Gastroesophageal sphincter (tissue), 4 donors: ENCODE measurements around the gene CEMIP. TPM values are rescaled to one million over a fixed set of nuclear protein-coding genes. Genes with fewer than 3 reads are reported as not detected.
A peak's percentile ranks its signal among the peaks of the same experiment; 100 is the strongest.

ENCODE experiments used
- ATAC-seq: fragments of 150-250 bp; one replicate; pipeline ENCODE4 v1.9.1; 2016; ENCODE audit warnings: mild to moderate bottlenecking, moderate library complexity
- H3K27ac ChIP-seq, 4 donors: fragments of 200-600 bp; sonication (generic) in 3 of 4; 1 replicate in 3 of 4; 2 replicates in 1 of 4; pipeline ENCODE4 v1.5.1; 2016 to 2019
- H3K27me3 ChIP-seq: fragments of 200-600 bp; sonication (generic); one replicate; pipeline ENCODE4 v1.5.1; 2019
- H3K36me3 ChIP-seq, 2 donors: fragments of 200-600 bp; sonication (generic); one replicate each; pipeline ENCODE4 v1.5.1; 2019; ENCODE audit warnings: control low read depth in 1 of 2
- H3K4me1 ChIP-seq, 3 donors: fragments of 200-600 bp; sonication (generic); 1 replicate in 2 of 3; 2 replicates in 1 of 3; pipeline ENCODE4 v1.5.1; 2016 to 2019; ENCODE audit warnings: control low read depth in 2 of 3
- H3K4me3 ChIP-seq, 2 donors: fragments of 200-600 bp; sonication (generic); one replicate each; pipeline ENCODE4 v1.5.1; 2019; ENCODE audit warnings: mild to moderate bottlenecking in 1 of 2, moderate library complexity in 1 of 2
- H3K9me3 ChIP-seq, 3 donors: fragments of 200-600 bp; sonication (generic); one replicate each; pipeline ENCODE4 v1.5.1; 2017 to 2019; ENCODE audit warnings: control low read depth in 2 of 3
- EP300 ChIP-seq: sonication (generic); formaldehyde crosslinking; IDR thresholded peaks from one replicate; pipeline ENCODE4 v1.6.1; 2017; ENCODE audit warnings: antibody characterized with exemption, mild to moderate bottlenecking
- POLR2A ChIP-seq, 2 donors: fragments of 450-650 bp; IDR thresholded peaks; one replicate each; pipeline ENCODE4 v1.6.1; 2017; ENCODE audit warnings: antibody characterized with exemption in 2 of 2, mild to moderate bottlenecking in 2 of 2, moderate library complexity in 1 of 2
- POLR2AphosphoS5 ChIP-seq: sonication (generic); formaldehyde crosslinking; IDR thresholded peaks from one replicate; pipeline ENCODE4 v1.6.1; 2017; ENCODE audit warnings: antibody characterized with exemption
- WGBS, 2 donors: methylation state at CpG; one replicate each; pipeline ENCODE4 v1.1.5; 2018; ENCODE audit warnings: low coverage in 1 of 2; 5-methylcytosine and 5-hydroxymethylcytosine counted together
- total RNA-seq, 4 donors: library from RNA; depleted of rRNA; stranded (reverse); fragments of >200 nt; gene quantifications; one replicate each; pipeline ENCODE4 v1.1.0, GENCODE V29; 2016
- TF ChIP-seq, protein P1 (sequence below), 4 experiments: fragments of 200-600 bp in 2 of 4; fragments of 450-650 bp in 2 of 4; sonication (generic) in 1 of 4; IDR thresholded peaks; one replicate each; pipeline ENCODE4 v1.5.1; 2017 to 2019; ENCODE audit warnings: antibody characterized with exemption in 4 of 4, mild to moderate bottlenecking in 2 of 4, moderate library complexity in 2 of 4

CEMIP gene
- total RNA-seq, 4 donors from 2014 or later: 0.35 to 0.54 TPM; not detected in 2

DNA sequence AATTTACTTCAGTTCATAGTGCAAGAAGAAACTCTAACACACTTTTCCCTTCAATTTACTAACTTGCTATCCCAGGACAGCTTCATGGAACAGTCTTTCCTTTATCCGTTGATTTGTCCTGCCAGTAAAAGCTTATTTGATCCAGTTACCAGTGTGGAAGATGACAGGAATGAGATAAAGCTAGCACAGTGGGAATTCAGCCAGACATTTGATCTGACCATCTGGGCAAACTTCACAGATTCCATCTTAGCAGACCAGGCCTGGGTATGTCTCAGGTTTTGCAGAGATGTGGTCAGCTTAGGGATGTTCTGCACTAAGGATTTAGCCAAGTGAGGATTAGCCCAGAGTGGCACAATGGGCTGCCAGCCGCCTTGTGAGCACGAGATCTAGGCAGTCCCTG, 19.7 kb downstream of the CEMIP start:
- 82 to 88% methylated on average over 2 to 3 of the region's 3 CpGs for WGBS, 2 donors
- H3K9me3 ChIP-seq: no peaks in the 10 kb centered on the region
- H3K36me3 ChIP-seq: no peaks in the 10 kb centered on the region
- H3K27ac ChIP-seq: no peak overlapping the region
- TF ChIP-seq EP300: no peak
- no peak for TF ChIP-seq POLR2A (IDR thresholded peaks at IDR 0.05)
- TF ChIP-seq, protein P1, sequence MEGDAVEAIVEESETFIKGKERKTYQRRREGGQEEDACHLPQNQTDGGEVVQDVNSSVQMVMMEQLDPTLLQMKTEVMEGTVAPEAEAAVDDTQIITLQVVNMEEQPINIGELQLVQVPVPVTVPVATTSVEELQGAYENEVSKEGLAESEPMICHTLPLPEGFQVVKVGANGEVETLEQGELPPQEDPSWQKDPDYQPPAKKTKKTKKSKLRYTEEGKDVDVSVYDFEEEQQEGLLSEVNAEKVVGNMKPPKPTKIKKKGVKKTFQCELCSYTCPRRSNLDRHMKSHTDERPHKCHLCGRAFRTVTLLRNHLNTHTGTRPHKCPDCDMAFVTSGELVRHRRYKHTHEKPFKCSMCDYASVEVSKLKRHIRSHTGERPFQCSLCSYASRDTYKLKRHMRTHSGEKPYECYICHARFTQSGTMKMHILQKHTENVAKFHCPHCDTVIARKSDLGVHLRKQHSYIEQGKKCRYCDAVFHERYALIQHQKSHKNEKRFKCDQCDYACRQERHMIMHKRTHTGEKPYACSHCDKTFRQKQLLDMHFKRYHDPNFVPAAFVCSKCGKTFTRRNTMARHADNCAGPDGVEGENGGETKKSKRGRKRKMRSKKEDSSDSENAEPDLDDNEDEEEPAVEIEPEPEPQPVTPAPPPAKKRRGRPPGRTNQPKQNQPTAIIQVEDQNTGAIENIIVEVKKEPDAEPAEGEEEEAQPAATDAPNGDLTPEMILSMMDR (IDR thresholded peaks at IDR 0.05): no peak
- no peak for TF ChIP-seq POLR2AphosphoS5
- H3K4me3 ChIP-seq: no peak overlapping the region
- no peak for ATAC-seq
- H3K4me1 ChIP-seq: no peaks in the 10 kb centered on the region
- no peaks in the 10 kb centered on the region for H3K27me3 ChIP-seq

DNA sequence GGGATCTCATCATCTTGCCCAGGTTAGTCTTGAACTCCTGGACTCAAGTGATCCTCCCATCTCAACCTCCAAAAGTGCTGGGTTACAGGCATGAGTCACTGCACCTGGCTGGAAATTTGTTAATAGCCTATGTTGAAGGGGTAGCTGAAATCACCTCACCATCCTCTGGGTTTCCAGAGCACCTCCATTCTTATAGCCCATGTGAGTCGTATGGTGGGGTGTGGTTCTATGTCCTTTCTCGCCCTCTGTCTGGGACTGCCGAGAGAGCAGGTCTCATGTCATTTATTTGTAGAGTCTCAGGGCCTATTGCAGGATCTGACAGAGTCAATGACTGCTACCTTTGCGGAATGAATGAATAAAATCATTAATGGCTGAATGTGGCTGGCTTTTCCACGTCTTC, 20.9 kb downstream of the CEMIP start:
- no peak for ATAC-seq
- Histone ChIP-seq H3K4me3 (no peak overlapping the region), H3K9me3 (no peaks in the 10 kb centered on the region), H3K27ac (no peak overlapping the region), H3K4me1 (no peaks in the 10 kb centered on the region), H3K27me3 (no peaks in the 10 kb centered on the region), H3K36me3 (no peaks in the 10 kb centered on the region)
- TF ChIP-seq POLR2A (IDR thresholded peaks at IDR 0.05): no peak
- no peak for TF ChIP-seq EP300
- no peak for TF ChIP-seq POLR2AphosphoS5
- TF ChIP-seq, protein P1 (IDR thresholded peaks at IDR 0.05): no peak
- WGBS, 2 donors: 69 to 79% methylated on average over 4 to 5 of the region's 5 CpGs

DNA sequence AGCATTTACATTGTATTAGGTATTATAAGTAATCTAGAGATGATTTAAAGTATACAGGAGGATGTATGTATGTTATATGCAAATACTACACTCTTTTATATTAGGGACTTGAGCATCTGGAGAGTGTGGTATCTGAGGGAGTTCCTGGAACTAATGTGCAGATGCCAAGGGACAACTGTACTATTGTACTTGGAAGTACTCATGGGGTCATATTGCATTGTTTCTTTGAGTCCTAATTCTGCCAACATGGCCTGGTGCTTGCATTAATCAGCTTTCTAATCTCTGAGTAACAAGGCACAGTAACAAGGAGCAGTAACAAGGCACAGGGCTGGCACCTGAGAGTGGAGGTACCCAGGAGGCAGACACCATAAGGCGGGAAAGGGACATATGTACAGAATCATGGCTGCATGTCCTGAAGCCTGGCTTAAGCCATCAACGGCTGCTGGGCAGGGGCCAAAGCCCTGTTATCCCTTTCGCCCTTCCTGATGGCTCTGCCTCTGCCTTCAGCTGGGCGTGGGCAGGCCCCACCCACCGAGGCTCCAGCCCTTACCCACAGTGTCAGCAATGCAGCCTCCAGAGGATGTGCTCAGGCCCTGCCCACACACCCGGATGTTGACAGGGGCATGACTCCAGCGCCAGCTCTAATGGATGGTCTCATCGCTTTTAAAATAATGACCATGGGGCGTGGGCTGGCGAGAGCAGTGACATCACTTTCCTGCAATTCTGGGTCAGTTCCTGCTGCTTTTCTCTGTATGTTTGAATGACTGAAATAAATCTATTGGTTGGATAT, 22.9 kb downstream of the CEMIP start:
- Histone ChIP-seq H3K36me3 (no peaks in the 10 kb centered on the region), H3K4me3 (no peak overlapping the region), H3K4me1 (no peaks in the 10 kb centered on the region), H3K27ac (no peak overlapping the region), H3K27me3 (no peaks in the 10 kb centered on the region), H3K9me3 (no peaks in the 10 kb centered on the region)
- WGBS, 2 donors: 69 to 70% methylated on average over 3 to 7 of the region's 10 CpGs
- peak; percentile 53 for ATAC-seq
- TF ChIP-seq POLR2A (IDR thresholded peaks at IDR 0.05) (no peak), POLR2AphosphoS5 (no peak), EP300 (no peak)
- TF ChIP-seq, protein P1 (IDR thresholded peaks at IDR 0.05): no peak

DNA sequence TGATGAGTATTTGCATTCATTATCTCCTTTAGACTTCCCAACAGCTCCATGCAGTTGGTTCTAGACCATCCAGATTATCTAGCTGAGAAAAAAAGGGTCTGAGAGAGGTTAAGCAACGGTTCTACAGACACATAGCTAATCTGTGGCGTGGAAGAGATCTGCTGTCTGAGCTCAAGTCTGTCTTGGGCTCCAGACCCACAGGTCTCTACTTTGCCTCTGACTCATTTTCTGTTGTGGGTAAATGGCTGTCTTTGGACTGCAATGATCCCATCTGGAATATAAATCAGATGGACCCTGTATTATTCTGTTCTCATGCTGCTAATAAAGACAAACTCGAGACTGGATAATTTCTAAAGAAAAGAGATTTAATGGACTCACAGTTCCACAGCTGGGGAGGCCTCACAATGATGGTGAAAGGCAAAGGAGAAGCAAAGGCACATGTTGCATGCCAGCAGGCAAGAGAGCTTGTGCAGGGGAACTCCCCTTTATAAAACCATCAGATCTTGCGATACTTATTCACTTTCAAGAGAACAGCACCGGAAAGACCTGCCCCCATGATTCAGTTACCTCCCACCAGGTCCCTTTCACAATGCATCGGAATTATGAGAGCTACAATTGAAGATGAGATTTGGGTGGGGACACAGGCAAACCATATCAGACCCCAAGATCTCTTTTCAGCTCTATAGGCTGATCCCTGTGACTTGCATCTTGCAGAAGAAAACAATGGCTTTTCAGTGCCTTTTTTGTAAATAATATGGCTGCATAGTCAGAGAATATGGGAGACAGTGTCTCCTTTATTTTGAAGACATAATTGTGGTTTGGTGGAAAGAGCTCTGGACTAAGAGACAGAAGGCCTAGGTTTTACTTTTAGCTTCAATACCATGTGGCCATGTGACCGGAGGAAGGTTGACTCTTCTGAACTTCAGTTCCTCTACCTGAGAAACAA, 24.7 kb downstream of the CEMIP start:
- WGBS, 2 donors: 87% methylated on average over 6 of the region's 7 CpGs
- no peak overlapping the region for H3K27ac ChIP-seq
- no peak for ATAC-seq

More for the DNA sequence above, 24.7 kb downstream of the CEMIP start:
- no peaks in the 10 kb centered on the region for H3K27me3 ChIP-seq
- H3K4me3 ChIP-seq: no peak overlapping the region
- no peaks in the 10 kb centered on the region for H3K36me3 ChIP-seq
- no peaks in the 10 kb centered on the region for H3K9me3 ChIP-seq
- H3K4me1 ChIP-seq: no peaks in the 10 kb centered on the region
- TF ChIP-seq, protein P1 (IDR thresholded peaks at IDR 0.05): no peak
- TF ChIP-seq POLR2AphosphoS5 (no peak), POLR2A (IDR thresholded peaks at IDR 0.05) (no peak), EP300 (no peak)
